HG03460 (cell line): ENCODE data around the gene CDKN2B.
A peak's percentile ranks its signal among the peaks of the same experiment; 100 is the strongest.

ENCODE experiments used
- ATAC-seq: cut with Tn5 transposase; IDR thresholded peaks from one replicate; pipeline ENCODE4 v1.9.1; 2021; ENCODE audit not compliant: unreplicated experiment

CDKN2B gene

GRCh38 chr9:22035591-22036011, 26.5 kb upstream of the CDKN2B start:
- ATAC-seq: no peak

GRCh38 chr9:22033012-22033630, 24.0 kb upstream of the CDKN2B start:
- ATAC-seq: no peak

GRCh38 chr9:22031655-22032411, 22.7 kb upstream of the CDKN2B start:
- ATAC-seq: no peak

GRCh38 chr9:22030101-22030598, 21.0 kb upstream of the CDKN2B start:
- peak; percentile 71 for ATAC-seq

GRCh38 chr9:22029231-22029630, 20.1 kb upstream of the CDKN2B start:
- no peak for ATAC-seq

GRCh38 chr9:22028394-22028793, 19.3 kb upstream of the CDKN2B start:
- ATAC-seq: no peak

- ATAC-seq: no peak
These were observed 17.6 kb upstream of the CDKN2B start for GRCh38 chr9:22026696-22027095.

- no peak for ATAC-seq
These were observed 13.3 kb upstream of the CDKN2B start for GRCh38 chr9:22022396-22022795.

GRCh38 chr9:22010866-22011625, 1.9 kb upstream of the CDKN2B start:
- ATAC-seq: no peak

- peak; percentile 29 for ATAC-seq
These were observed 382 bp upstream of the CDKN2B start for GRCh38 chr9:22009506-22009867.

GRCh38 chr9:22008384-22008716, 755 bp downstream of the CDKN2B start:
- no peak for ATAC-seq

- ATAC-seq: no peak
These were observed 3.2 kb downstream of the CDKN2B start for GRCh38 chr9:22005702-22006606.

GRCh38 chr9:22005021-22005701, 3.9 kb downstream of the CDKN2B start:
- ATAC-seq: no peak

- no peak for ATAC-seq
These were observed 7.1 kb downstream of the CDKN2B start for GRCh38 chr9:22002038-22002437.

GRCh38 chr9:21998026-21998425, 11.1 kb downstream of the CDKN2B start:
- no peak for ATAC-seq

GRCh38 chr9:21997480-21997879, 11.6 kb downstream of the CDKN2B start:
- ATAC-seq: no peak

GRCh38 chr9:21996858-21997257, 12.2 kb downstream of the CDKN2B start:
- no peak for ATAC-seq

GRCh38 chr9:21996438-21996837, 12.7 kb downstream of the CDKN2B start:
- ATAC-seq: no peak

- ATAC-seq: peak; percentile 20
These were observed 13.3 kb downstream of the CDKN2B start for GRCh38 chr9:21995666-21996398.
